8988T (cell line): ENCODE measurements around the gene FGF6.
"Not testable (repeated sequence)": the region's sequence is repeated elsewhere in the genome, so short reads cannot be mapped to it uniquely, and the experiment has no call there.

Source experiments
- DNase-seq: peaks from one replicate; pipeline ENCODE4 v3.0.0; 2011

The FGF6 gene

DNA sequence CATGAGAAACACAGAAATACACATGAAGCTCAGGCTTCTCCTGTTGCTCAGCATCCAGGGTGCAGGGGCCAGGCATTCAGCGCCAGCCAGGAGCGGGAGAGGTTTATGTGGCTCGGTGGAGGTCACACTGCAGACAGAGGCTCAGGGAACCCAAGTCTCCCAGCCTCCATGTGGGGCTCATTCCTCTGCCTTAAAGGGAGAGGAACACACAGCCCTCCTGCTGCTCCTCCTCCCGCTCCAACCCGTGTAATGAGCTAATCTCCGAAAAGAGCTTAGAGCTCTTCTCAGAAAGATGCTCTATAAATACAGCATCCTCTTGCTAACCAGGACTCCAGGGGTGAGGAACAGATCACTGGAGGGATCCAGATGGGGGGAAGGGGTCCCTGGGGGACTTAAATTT lies 28.2 kb downstream of the FGF6 start:
- no peak for DNase-seq

DNA sequence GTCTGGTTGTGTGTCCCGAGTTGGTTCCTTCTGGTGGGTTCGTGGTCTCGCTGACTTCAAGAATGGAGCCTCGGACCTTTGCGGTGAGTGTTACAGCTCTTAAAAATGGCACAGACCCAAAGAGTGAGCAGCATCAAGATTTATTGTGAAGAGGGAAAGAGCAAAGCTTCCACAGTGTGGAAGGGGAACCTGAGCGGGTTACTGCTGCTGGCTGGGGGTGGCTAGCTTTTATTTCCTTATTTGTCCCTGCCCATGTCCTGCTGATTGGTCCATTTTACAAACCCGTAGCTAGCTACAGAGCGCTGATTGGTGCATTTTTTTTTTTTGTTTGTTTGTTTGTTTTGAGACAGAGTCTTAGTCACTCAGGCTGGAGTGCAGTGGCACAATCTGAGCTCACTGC lies 29.3 kb downstream of the FGF6 start:
- DNase-seq: no peak

DNA sequence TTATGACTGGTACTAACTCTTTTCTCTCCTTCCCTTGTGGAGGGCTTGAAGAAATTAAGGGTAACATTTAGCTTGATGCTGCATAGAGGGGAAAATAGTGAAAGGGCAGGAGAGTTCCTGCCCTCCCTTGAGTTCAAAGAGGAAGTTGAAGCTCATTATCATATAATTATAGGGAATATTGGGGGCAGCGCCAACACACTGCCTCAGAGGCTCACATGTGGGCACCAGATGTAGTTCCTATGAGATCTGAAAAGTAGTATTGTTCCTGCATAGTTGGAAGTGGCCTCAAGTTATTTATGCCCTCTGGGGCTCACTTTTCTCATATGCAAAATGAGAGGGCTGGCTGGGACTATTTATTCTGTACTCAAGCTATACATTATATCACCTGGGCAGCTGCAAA lies 33.1 kb downstream of the FGF6 start:
- DNase-seq: no peak

GRCh38 chr12:4412056-4412455 lies 33.6 kb downstream of the FGF6 start:
- DNase-seq: no peak

DNA sequence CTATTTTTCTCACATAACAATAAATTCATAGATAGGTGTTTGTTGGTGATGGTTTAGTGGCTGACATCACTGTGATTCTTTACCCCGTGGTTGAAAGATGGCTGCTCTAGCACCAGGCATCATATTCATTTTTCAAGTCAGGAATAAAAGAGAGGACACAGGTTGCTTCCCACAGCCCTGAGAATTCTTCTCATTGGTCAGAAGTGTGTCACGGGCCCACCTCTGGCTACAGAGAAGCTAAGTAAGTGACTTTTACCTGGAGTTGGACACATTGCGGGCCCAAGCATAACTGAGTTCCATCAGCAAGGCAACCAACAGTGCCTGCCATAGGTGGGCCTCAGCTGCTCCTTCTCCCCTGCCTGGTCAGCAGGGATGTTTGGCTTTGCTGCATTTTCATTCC lies 38.5 kb downstream of the FGF6 start:
- no peak for DNase-seq

DNA sequence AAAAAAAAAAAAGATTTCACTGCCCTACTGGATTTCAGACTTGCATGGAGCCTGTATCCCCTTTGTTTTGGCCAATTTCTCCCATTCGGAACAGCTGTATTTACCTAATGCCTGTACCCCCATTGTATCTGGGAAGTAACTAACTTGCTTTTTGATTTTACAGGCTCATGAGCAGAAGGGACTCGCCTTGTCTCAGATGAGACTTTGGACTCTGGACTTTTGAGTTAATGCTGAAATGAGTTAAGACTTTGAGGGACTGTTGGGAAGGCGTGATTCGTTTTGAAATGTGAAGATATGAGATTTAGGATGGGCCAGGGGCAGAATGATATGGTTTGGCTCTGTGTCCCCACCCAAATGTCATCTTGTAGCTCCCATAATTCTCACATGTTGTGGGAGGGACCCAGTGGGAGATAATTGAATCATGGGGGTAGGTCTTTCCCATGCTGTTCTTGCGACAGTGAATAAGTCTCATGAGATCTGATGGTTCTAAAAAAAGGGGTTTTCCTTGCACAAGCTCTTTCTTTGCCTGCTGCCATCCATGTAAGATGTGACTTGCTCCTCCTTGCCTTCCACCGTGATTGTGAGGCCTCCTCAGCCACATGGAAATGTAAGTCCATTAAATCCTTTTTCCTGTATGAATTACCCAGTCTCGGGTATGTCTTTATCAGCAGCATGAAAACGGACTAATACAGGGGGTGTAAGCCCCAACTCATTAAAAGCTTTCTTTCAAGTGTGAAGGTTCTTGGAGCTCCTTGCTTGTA lies 40.6 kb downstream of the FGF6 start:
- DNase-seq: not testable (repeated sequence)

- DNase-seq: no peak
Observed at GRCh38 chr12:4402996-4403395, 42.6 kb downstream of the FGF6 start.

- DNase-seq: no peak
Observed at GRCh38 chr12:4401117-4401516, 44.5 kb downstream of the FGF6 start.

DNA sequence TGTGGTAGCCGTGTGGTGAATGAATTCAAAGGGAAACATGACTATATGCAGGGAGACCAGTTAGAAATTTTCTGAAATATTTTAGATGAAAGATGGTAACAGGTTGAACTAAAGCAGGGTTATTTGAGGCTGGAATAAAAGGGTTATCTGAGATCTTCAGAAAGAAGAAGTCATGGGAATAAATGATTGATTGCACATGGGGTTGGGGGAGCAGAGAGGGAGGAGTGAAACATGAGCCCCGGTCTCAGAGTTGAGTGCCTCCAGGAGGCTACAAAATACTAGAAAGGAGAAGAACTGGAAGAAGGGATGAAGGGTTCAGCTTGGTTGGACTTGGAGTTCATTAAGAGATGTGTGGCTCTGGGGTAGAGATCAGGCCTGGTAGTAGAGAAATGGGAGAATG lies 49.8 kb downstream of the FGF6 start:
- DNase-seq: no peak

DNA sequence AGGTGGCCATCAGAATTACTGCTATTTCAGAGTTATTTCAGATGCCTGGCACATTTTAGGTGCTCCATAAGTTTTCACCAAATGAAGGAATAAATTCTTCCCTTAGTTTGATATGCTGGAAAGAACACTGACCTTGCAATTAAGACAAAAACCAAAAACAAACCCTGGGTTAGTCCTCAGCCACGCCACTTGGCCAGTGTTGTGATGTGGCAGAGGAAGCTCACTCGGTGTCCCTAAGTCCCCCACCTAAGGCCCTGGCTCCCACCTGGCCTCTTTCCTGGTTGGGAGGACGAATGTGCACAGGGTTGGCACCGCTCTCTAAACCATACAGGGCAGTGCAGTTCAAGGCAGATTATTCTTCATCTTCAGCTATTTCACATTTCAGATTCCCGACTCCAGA lies 52.4 kb downstream of the FGF6 start:
- DNase-seq: no peak

DNA sequence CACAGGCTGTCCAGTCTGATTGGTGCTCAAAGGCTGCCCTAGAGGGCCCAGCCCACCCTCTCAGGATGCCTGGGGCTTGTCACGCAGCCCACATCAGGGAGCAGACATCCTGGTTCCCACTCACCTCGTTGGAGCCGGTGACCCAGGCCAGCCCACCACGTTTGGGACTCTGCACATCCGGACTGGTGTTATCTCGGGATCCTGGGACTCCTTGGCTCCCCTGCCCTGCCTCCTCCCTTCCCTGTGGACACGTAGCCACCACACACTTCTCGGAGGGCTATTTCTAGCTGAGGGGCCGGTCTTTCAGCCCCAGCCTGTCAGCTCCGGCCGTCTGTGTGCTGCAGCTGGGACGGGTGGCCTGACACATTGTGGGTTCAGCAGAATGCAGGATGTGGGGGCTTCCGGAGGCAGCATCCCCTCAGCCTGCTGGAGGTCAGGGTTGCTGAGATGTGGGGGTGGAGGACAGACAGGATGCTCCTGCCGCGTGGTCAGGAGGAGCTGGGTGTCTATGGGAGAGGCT lies 53.3 kb downstream of the FGF6 start:
- DNase-seq: no peak

- no peak for DNase-seq
Observed at GRCh38 chr12:4388662-4389061, 57.0 kb downstream of the FGF6 start.

DNA sequence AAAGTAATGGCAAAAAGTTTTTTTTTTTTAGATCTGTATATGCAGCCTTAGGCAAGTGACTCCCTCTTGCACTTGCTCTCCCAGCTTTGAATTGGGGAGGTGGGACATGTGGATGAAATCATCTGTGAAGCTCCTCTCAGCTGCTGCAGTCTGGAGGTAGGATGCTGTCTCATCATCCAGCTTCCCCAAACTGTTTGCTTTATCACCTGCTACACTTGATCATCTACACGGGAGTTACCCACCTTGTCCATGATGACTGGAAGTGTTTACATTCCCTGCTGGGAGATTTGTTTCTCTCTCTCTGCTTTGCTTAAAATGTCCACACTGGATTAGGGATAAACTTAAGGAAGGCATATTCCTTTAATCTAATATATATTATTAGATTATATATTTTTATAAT lies 57.6 kb downstream of the FGF6 start:
- no peak for DNase-seq

DNA sequence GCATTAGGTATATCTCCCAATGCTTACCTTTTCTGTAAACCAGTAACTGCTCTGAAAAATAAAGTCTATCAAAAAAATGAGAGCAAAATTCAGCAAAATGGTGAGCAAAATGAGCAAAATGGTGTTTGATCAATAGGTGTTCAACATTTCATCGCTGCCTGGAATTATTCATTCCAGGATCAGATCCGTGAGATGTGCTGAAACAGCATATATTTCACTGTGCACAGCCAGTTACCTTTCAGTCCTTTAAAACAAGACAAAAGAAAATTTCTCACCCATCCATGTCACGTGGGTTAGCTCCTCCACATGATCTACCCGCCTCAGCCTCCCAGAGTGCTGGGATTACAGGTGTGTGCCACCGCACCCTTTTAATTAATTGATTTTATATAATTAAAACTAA lies 58.0 kb downstream of the FGF6 start:
- DNase-seq: no peak

- DNase-seq: no peak
Observed at GRCh38 chr12:4386801-4387200, 58.8 kb downstream of the FGF6 start.
